GM12801 (cell line): Measurements from ENCODE around the gene KCNJ11.

Experiments
- TF ChIP-seq, protein P1 (sequence below): IDR thresholded peaks from one replicate; pipeline ENCODE4 v1.5.1; 2011; ENCODE audit warnings: control low read depth; ENCODE audit not compliant: insufficient read length; ENCODE audit errors: extremely low read depth

Gene KCNJ11

DNA sequence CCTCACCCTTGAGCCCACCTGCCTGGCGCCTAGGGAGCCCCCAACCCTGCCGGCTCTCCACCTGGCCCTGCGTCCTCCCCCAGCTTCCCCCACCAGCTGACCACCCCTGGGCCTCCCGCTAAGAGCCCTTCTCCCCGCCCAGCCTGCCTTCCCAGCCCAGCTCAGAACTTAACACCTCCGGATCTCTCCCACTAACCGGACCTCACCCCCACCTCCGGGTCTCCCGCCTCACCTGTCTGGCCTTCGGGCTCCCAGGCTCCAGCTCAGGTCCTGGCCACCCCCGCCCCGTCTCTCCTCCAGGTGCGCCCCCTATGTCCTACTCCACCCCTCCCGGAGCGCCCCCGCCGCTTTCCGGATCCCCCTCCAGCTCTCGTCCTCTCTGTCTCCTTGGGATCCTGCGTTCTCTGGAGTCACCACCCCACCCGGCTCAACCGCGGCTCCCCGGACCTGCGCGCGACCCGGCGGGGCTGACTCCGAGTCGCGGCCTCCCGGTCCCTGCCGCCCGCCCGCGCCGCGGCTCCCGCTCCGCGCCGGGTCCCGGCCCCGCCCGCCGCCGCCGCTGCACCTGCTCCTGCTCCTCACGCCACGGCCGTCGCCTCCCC is at the start of gene KCNJ11:
KCNJ11 (minus strand) TSS at position 51 of the 602 bp plus-strand sequence. CDS start 568 bp downstream, outside the sequence.
- TF ChIP-seq, protein P1, sequence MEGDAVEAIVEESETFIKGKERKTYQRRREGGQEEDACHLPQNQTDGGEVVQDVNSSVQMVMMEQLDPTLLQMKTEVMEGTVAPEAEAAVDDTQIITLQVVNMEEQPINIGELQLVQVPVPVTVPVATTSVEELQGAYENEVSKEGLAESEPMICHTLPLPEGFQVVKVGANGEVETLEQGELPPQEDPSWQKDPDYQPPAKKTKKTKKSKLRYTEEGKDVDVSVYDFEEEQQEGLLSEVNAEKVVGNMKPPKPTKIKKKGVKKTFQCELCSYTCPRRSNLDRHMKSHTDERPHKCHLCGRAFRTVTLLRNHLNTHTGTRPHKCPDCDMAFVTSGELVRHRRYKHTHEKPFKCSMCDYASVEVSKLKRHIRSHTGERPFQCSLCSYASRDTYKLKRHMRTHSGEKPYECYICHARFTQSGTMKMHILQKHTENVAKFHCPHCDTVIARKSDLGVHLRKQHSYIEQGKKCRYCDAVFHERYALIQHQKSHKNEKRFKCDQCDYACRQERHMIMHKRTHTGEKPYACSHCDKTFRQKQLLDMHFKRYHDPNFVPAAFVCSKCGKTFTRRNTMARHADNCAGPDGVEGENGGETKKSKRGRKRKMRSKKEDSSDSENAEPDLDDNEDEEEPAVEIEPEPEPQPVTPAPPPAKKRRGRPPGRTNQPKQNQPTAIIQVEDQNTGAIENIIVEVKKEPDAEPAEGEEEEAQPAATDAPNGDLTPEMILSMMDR = no peak

DNA sequence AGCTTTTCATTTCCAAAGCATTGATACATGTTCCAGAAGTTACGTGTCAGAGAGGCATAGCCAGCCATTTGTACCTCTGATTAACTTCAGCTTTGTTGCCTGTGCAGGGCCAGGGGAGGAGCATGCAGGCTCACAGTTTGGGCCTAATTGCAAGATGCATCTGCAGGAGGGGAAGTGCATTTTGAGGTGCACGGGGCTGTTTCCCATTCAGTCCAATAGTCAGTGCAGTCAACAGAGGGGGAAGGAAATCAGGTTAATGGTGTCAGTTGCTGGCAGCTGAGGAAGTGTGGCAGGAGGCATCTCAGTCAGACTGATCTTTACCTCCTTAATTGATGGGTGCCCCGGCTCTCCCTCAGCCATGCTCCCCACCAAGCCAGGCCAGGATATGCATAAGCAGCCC is 48.9 kb upstream of the KCNJ11 start:
- TF ChIP-seq, protein P1 = no peak

DNA sequence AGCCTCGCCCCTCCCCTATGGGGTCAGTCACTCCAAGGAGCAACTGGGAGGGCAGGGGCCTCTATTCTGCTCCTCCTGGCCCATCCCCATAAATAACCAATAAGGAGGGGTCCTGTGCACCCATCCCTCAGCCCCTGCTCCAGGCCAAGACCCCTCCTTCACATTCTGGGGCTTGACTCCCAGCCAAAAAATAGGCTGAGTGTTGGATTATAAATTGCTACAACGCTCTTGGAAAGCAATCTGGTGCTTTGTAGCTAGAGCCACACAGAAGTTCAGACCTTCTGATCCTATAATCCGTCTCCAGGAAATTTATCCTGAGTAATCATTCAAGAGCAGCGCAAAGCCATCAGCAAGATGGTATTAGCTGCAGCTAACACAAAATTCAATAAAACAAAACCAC is 45.6 kb upstream of the KCNJ11 start:
- TF ChIP-seq, protein P1 = no peak

DNA sequence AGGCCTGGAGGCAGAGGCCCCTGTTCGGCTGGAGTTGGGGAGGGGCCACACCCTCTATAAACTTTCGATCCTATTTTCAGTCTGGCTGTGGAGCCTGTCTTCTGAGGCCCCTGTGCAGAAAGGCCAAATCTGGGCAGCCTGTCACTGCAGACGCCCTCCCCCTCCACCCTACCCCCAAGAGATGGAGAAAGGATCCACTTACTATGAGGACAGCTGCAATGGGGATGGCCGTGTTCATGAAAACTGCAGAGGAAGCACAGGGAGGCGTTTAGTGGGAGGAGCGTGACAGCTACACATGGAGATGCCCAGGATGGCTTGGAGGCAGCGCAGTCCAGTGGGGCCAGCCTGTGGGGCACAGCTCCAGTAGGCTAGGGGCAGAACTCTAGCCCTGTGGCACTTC is 43.5 kb upstream of the KCNJ11 start:
- TF ChIP-seq, protein P1 = no peak

DNA sequence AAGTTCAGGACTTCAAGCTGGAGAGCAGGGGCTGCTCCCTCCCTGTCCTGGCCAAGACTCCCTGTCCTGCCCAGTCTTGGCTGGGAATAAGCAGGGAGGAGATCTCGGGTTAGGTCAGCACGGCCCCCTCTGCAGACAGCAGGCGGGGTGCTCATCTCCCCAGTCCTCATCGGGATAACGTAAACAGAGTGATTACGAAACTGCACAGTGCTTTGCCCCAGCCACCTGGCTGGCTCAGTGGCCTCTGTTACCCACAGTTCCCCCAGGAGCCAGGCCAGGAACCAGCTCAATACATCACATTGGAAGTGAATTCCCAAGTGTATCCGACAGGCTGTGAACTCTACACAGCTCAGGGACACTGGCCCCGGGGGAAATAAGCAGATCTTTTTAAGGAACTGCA is 42.7 kb upstream of the KCNJ11 start:
- TF ChIP-seq, protein P1 = no peak

DNA sequence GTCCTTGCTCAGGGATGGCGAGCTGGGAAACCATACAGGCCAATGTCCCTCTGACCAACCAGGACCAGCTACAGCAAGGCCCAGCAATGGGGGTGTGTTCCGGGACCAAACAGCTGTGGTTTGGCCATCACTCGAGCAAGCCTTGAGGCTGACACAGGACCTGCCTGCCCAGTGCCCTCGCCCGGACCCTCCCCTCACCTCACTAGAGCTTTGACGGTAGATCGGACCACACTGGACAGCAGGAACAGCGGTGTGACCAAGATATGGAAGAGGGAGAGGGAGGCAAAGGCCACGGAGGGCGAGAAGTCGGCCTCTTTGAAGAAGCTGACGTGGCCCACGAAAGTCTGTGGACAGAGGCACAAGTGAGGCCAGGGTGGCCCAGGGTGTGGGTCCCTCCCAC is 42.2 kb upstream of the KCNJ11 start:
- TF ChIP-seq, protein P1 = no peak

DNA sequence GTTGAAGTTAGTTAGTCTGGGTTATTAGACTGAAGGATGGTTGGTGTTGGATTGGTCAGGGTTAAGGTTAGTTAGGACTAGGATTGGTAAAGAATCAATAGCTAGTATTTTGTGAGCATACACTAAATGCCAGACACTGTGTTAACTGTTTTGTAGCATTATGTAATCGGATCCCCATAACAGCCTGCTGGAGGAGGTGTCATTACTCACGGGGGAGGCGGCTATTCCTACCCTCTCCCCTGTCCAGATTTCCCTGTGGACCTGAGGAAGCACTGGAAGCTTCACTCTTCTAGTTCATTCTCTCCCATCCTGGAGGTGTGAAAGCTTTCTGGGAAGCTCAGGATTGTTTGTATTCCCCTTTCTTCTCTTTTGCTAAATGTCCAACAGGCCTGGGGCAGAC is 40.5 kb upstream of the KCNJ11 start:
- TF ChIP-seq, protein P1 = no peak
